Lower leg skin (tissue), 4 donors: ENCODE data around the gene SLC25A48. TPM values are rescaled to one million over a fixed set of nuclear protein-coding genes. Genes with fewer than 3 reads are reported as not detected.

Source experiments
- DNase-seq, 2 donors: peaks; one replicate each; pipeline ENCODE4 v3.0.0-alpha.2; 2019; ENCODE audit warnings: low spot score in 2 of 2
- H3K4me3 ChIP-seq: fragments of 200-600 bp; sonication (generic); 2 replicates; pipeline ENCODE4 v1.5.1; 2017; ENCODE audit warnings: mild to moderate bottlenecking, low read depth; ENCODE audit not compliant: poor library complexity, severe bottlenecking
- CTCF ChIP-seq, 3 donors: fragments of 450-650 bp; IDR thresholded peaks; one replicate each; pipeline ENCODE4 v1.5.1; 2016; ENCODE audit warnings: antibody characterized with exemption in 3 of 3, mild to moderate bottlenecking in 3 of 3, moderate library complexity in 2 of 3
- POLR2A ChIP-seq, 2 donors: fragments of 450-650 bp; IDR thresholded peaks; one replicate each; pipeline ENCODE4 v1.6.1; 2016 to 2017; ENCODE audit warnings: antibody characterized with exemption in 2 of 2, mild to moderate bottlenecking in 1 of 2, moderate library complexity in 1 of 2
- WGBS, 2 donors: methylation state at CpG; one replicate each; pipeline ENCODE4 v1.1.5; 2018; 5-methylcytosine and 5-hydroxymethylcytosine counted together
- intact Hi-C: fragments of 100-400 bp; cut with DNase I; formaldehyde crosslinking; loops from one replicate; pipeline ENCODE4 v1.15.0; 2023; ENCODE audit warnings: low total_unique reads
- total RNA-seq, 4 donors: library from RNA; depleted of rRNA; stranded (reverse); fragments of >200 nt; gene quantifications; one replicate each; pipeline ENCODE4 v1.1.0, GENCODE V29; 2016

The SLC25A48 gene
- total RNA-seq, 4 donors from 2014 or later, result 0.80 to 7.6 (median 1.7) TPM

- intact Hi-C loops, result loop anchor here (10.0 kb wide), 1 partner anchor 362 kb away; no protein-coding TSS in a partner anchor
- 56 to 73% methylated on average over 8 of the region's 8 CpGs for WGBS, 2 donors
Observed at GRCh38 chr5:135826994-135827671, 7.3 kb upstream of the SLC25A48 start.

GRCh38 chr5:135827965-135828781 lies 6.3 kb upstream of the SLC25A48 start:
- intact Hi-C loops, result loop anchor here (10.0 kb wide), 1 partner anchor 363 kb away; no protein-coding TSS in a partner anchor
- TF ChIP-seq CTCF (IDR thresholded peaks at IDR 0.05) (no peak), POLR2A (IDR thresholded peaks at IDR 0.05) (no peak)
- H3K4me3 ChIP-seq, result no peak overlapping the region
- 76% methylated on average over 8 to 9 of the region's 10 CpGs for WGBS, 2 donors
- DNase-seq, result no peak

More at GRCh38 chr5:135826994-135827671, 7.3 kb upstream of the SLC25A48 start:
- no peak for TF ChIP-seq POLR2A (IDR thresholded peaks at IDR 0.05)
- no peak for TF ChIP-seq CTCF (IDR thresholded peaks at IDR 0.05)
- no peak overlapping the region for H3K4me3 ChIP-seq
- DNase-seq, result no peak

- TF ChIP-seq POLR2A (IDR thresholded peaks at IDR 0.05), result no peak
- TF ChIP-seq CTCF (IDR thresholded peaks at IDR 0.05), result no peak
- WGBS, 2 donors, result 81 to 89% methylated on average over 2 of the region's 2 CpGs
- no peak overlapping the region for H3K4me3 ChIP-seq
- intact Hi-C loops, result loop anchor here (10.0 kb wide), 1 partner anchor 364 kb away; no protein-coding TSS in a partner anchor
- no peak for DNase-seq
Observed at GRCh38 chr5:135828782-135829127, 5.7 kb upstream of the SLC25A48 start.

GRCh38 chr5:135829179-135829578 lies 5.3 kb upstream of the SLC25A48 start:
- WGBS, 2 donors, result 81 to 93% methylated on average over 7 of the region's 7 CpGs
- TF ChIP-seq CTCF (IDR thresholded peaks at IDR 0.05) (no peak), POLR2A (IDR thresholded peaks at IDR 0.05) (no peak)
- DNase-seq, result peak in 1 of 2 donors; percentile 71

GRCh38 chr5:135829681-135830383 lies 4.6 kb upstream of the SLC25A48 start:
- no peak overlapping the region for H3K4me3 ChIP-seq
- intact Hi-C loops, result loop anchor here (5.0 to 10.0 kb wide), 2 partner anchors 268 to 365 kb away; no protein-coding TSS in a partner anchor
- TF ChIP-seq CTCF (IDR thresholded peaks at IDR 0.05) (peak in 1 of 3 donors; percentile 24), POLR2A (IDR thresholded peaks at IDR 0.05) (no peak)
- WGBS, 2 donors, result 27 to 29% methylated on average over 19 of the region's 19 CpGs
- peak; percentile 59 to 92 for DNase-seq

More at GRCh38 chr5:135829179-135829578, 5.3 kb upstream of the SLC25A48 start:
- H3K4me3 ChIP-seq, result no peak overlapping the region
- intact Hi-C loops, result loop anchor here (10.0 kb wide), 1 partner anchor 364 kb away; no protein-coding TSS in a partner anchor
